Stimulated activated CD8-positive, alpha-beta memory T cell treated with anti-CD3 and anti-CD28 coated beads, Interleukin-4, amount 100 ng/mL, for 1 hour (primary cell): ENCODE data around the gene WDR45B.

Source experiments
- DNase-seq, 2 donors: peaks; one replicate each; pipeline ENCODE4 v3.0.0-alpha.2; 2020; ENCODE audit warnings: low read depth in 2 of 2, low spot score in 1 of 2

Gene WDR45B

GRCh38 chr17:82601447-82602000 lies 46.7 kb downstream of the WDR45B start:
- no peak for DNase-seq

- DNase-seq = no peak
Observed at GRCh38 chr17:82600731-82601446, 47.4 kb downstream of the WDR45B start.

- DNase-seq = no peak
Observed at GRCh38 chr17:82599674-82600661, 48.3 kb downstream of the WDR45B start.

GRCh38 chr17:82598256-82599119 lies 49.8 kb downstream of the WDR45B start:
- no peak for DNase-seq

GRCh38 chr17:82596837-82597672 lies 51.2 kb downstream of the WDR45B start:
- no peak for DNase-seq

- no peak for DNase-seq
Observed at GRCh38 chr17:82596296-82596695, 51.9 kb downstream of the WDR45B start.

- DNase-seq = no peak
Observed at GRCh38 chr17:82595893-82596292, 52.4 kb downstream of the WDR45B start.

- no peak for DNase-seq
Observed at GRCh38 chr17:82594571-82594970, 53.7 kb downstream of the WDR45B start.

GRCh38 chr17:82593590-82594087 lies 54.6 kb downstream of the WDR45B start:
- DNase-seq = no peak

- peak in 1 of 2 donors; percentile 21 for DNase-seq
Observed at GRCh38 chr17:82592767-82593589, 55.3 kb downstream of the WDR45B start.

- DNase-seq = no peak
Observed at GRCh38 chr17:82592289-82592766, 55.9 kb downstream of the WDR45B start.

- DNase-seq = no peak
Observed at GRCh38 chr17:82590881-82591539, 57.2 kb downstream of the WDR45B start.

- no peak for DNase-seq
Observed at GRCh38 chr17:82590216-82590615, 58.0 kb downstream of the WDR45B start.

- DNase-seq = no peak
Observed at GRCh38 chr17:82589851-82590180, 58.4 kb downstream of the WDR45B start.

- no peak for DNase-seq
Observed at GRCh38 chr17:82588266-82589175, 59.7 kb downstream of the WDR45B start.

- no peak for DNase-seq
Observed at GRCh38 chr17:82587234-82588086, 60.8 kb downstream of the WDR45B start.
